Limb (tissue), 2 donors: ENCODE measurements around the gene CPT1A.
"Not testable (repeated sequence)": the region's sequence is repeated elsewhere in the genome, so short reads cannot be mapped to it uniquely, and the experiment has no call there.

Source experiments
- DNase-seq, 2 donors: peaks; one replicate each; pipeline ENCODE4 v3.0.0-alpha.2; 2016; ENCODE audit errors: extremely low spot score in 2 of 2

Gene CPT1A

DNA sequence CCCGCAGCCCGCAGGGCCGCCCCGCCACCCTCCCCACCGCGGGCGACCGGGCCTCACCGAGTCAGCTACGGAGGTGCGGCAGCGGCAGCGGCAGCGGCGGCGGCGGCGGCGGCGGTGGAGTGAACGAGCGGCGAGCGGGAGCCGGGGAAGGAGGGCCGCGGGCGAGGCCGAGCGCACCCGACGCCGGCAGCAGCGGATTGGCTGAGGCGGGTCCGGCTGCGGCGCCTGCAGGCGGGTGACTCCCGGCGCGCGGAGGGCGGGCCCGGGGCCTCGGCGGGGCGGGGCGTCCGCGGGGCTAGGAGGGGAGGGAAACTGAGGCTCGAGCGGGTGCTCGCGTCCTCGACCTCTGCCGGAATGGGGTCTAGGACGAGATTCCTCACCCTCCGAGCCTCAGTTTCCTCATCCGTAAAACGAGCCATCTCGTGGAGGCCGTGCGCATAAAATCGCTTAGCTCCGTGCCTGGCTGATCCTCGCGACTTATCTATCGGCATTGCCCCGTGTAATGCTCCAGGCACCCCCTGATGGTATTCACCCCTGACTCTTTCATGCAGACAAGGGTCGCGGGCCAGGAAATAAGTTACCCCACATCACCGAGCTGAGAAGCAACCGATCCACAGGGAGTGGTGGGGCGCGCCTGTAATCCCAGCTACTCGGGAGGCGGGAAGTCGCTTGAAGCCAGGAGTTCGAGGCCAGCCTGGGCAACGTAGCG, at the start of gene CPT1A:
Gene CPT1A (minus strand): TSS at position 199 of the 709 bp plus-strand sequence. CDS start 26,442 bp downstream, outside the sequence.
- peak; percentile 49 to 80 for DNase-seq

DNA sequence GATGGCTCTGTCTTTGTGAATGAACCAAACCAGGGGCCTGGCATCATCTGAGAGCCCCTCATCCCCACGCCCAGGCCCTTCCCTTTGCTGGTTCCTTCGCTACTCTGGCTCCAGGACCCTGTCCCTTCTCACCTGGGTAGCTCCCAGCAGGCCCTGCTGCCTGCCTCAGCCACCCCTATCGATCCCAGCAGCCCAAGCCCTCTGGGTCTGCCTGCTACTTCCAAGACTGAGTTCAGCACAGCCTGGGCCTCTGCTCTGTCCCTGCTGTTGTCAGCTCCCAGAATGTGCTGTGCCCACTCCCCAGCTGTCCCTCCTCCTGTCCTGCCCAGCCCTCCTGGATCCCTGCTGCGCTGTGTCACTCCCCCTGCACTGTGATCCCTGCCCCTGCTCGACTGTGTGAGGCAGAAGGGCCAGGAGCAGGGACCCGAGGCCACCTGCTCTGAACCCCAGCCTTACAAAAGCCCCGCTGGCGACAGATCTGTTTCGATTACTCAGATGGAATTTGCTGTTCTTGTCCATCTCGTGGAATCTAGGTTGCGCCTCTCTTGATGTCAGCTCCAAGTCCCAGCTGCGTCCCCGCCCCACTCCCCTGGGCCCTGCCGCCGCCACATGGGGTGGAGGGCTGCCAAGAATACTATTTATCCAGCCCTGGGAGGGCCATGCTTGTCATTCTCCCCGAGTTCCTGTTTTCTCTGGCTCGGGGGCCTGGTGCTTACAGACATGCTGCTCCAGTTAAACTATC, 48.9 kb upstream of the CPT1A start:
- DNase-seq: peak; percentile 74 to 79

- DNase-seq: peak; percentile 79 to 86
Observed at GRCh38 chr11:68889948-68890446, 48.3 kb upstream of the CPT1A start.

GRCh38 chr11:68884827-68885226, 43.1 kb upstream of the CPT1A start:
- not testable (repeated sequence) for DNase-seq

GRCh38 chr11:68882391-68882790, 40.7 kb upstream of the CPT1A start:
- no peak for DNase-seq

DNA sequence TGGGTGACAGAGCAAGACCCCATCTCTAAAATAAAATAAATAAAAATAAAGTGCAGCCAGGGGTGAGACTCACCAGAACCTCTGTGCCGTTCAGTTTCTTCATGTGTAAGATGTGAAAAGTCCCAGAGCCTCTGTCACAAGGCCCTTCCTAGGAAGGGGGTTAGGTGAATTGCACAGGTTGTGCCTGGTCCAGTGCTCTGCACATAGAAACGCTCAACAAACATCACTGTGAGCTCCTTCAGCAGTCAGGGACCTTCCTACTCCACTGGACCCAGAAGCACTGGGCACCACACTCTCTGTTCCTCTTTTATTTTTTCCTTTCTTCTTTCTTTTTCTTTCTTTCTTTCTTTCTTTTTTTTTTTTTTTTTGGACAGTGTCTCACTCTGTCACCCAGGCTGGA, 39.6 kb upstream of the CPT1A start:
- DNase-seq: no peak

DNA sequence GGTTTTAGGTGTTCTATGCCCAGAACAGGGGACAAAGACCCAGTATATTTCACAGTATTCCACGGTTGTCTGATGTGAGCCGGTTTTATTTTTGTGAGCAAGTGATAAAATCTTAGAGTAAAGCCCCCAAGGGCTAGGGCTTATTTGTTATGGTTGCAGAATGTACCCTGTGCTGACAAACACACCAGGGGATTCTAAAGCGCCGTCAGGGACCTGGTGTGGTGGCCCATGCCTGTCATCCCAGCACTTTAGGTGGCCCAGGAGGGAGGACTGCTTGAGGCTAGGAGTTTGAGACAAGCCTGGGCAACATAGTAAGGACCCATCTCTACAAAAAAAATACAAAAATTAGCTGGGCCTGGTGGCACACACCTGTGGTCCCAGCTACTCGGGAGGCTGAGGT, 39.1 kb upstream of the CPT1A start:
- DNase-seq: no peak

- DNase-seq: no peak
Observed at GRCh38 chr11:68878022-68878421, 36.3 kb upstream of the CPT1A start.

DNA sequence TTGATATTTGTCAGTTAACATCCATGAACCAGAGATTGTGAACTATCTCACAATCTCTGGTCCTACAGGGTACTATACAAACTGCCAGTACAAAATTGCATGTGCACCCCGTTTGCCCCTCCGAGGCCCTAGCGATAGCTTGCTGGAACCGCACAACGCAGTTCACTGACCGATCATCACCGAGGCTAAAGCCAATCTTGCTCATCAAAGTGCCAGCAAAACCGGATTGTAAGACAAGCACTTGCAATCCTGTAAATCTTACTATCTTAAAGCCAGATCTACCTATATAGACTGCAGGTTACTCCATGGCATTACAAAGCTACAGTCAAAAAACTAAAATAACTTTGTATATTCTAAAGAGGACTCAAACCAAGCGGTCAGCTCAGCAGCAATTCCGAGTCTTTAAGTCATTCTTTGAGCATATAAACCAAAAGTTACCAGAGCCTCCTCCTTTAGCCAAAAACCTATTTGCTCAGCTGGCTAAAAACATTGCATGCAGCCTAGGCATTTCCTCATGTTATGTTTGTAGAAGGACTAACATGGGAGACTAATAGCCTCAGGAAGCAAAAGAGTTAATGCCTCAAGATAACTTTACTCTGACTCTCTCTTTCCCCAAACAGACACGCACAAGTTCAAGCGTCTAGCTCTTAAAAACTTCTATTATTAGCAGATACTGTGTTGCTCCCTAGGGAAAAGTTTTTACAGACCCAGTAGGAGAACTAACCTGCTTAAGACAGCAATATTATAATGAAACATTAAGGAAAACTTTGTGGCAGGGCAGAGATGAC, 30.7 kb upstream of the CPT1A start:
- no peak for DNase-seq

DNA sequence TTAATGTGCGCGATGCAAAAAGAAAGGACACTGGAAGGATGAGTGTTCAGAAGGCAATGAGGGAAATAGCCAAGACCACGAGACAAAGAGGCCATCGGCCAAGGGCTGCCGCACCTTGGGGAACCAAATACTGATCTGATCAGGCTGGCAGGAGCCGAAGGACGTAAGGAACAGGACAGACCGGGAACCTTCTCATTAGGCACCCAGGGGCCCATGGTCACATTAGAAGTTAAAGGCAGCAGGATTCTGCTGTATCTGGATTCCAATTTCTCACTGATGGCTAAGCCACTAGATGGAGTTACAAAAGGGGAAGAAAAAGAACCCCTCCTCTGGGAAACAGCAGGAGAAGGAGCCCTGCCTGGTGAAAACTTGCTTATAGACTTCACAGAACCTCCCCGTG, 28.8 kb upstream of the CPT1A start:
- DNase-seq: no peak

DNA sequence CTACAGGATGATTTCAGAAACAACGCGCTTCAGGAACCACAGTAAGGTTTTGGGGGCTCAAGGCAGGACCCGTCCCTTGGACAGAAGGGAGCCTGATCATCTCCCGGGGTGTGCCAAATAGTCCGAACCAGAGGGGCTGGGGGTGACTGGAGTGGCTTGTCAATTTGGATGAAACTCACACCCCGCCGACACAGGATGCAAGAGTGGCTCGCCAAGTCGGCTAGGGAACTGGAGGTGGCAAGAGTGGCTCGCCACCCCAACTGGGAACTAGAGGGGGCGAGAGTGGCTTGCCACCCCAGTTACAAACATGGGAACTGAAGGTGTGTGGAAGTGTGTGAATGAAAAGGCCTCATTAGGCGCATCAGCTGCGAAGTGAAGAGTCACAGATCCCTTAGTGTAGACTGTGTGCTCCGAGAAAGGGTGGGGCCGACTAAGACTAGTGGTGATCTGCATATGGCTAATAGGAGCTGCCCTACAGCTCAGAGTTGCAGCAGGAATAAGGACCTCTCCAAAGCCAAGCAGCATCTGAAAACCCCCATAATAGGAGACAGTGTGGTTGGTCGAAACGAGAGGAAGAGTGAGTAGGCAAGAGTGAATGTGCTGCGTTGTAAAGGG, 26.6 kb upstream of the CPT1A start:
- no peak for DNase-seq

- DNase-seq: no peak
Observed at GRCh38 chr11:68867066-68867465, 25.4 kb upstream of the CPT1A start.

- DNase-seq: no peak
Observed at GRCh38 chr11:68865241-68865640, 23.5 kb upstream of the CPT1A start.

GRCh38 chr11:68863553-68864265, 22.0 kb upstream of the CPT1A start:
- DNase-seq: no peak

DNA sequence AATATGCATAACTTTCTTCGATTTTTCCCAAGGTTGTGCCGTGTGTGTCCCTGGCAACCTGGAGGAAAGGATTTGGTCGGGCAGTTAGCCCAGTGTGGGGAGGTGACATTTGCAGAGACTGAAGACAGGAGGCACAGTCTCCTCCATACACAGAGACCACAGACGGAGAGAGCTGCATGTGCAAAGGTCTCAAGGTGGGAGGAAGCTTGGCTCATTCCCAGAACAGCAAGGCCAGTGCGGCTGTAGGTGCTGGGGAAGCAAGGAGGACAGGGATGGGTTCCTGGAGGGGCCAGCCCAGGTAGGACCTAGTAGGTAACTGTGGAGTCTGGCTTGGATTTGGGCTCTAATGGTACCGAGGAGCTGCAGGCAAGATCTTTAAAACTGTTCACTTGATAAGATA, 20.7 kb upstream of the CPT1A start:
- DNase-seq: no peak

- DNase-seq: no peak
Observed at GRCh38 chr11:68859123-68859522, 17.4 kb upstream of the CPT1A start.

DNA sequence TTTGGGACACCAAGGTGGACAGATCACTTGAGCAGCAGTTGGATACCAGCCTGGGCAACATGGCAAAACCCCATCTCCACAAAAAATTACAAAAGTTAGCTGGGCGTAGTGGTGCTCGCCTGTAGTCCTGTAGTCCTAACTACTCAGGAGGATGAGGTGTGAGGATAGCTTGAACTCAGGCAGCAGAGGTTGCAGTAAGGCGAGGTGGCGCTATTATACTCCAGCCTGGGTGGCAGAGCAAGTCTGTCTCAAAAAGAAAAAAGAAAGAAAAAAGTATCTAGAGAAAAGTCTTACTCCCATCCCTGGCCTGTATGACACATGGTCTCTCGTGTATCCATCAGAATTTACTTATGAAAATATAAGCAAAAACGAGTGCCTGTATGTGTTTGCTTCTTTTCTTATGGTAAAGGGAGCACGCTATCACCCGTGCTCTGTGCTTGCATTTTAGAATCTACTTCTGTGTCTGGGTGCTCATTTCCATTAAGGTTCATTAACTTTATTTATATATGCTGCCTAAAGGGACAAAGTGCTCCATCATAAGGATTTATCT, 15.4 kb upstream of the CPT1A start:
- DNase-seq: no peak

- DNase-seq: not testable (repeated sequence)
Observed at GRCh38 chr11:68856425-68857030, 14.8 kb upstream of the CPT1A start.

DNA sequence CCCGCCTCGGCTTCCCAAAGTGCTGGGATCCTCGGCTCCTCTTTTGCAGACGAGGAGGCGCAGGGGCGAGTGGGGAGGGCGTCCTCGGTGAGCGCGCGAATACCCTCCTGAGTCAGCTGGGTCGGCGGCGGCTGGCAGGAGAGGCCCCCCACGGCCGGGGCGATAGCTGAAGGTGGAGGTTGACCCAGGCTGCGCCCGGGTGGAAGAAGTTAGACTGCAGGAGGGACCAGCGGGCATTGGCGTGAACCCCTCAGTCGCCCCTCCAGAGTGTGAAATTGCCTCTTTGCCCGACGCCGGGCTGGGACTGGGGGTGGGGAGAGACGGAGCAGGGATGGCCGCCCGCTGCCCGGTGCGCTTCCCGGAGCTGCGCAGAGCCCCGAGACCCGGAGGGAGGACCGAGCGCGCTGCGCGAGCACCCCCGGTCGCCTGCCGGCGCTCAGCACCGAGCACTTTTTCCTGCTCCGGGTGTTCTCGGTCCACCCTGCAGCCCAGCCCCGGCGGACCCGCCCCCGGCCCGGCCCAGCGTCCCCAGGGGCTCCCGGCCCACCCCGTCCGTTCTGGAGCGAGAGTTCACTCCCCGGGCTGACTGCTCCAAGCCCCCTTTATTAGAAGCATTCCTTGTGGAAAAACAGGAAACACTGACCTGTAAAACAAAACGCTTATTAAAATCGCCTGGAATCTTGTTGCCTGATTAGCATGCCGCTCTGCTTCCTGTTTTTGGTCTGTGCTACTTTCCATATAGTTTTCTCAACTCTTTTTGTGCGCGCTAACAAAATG, 13.7 kb upstream of the CPT1A start:
- DNase-seq: peak in 1 of 2 donors; percentile 53
